RWPE2 (cell line): ENCODE results near the gene CTAG1A.
A peak's percentile ranks its signal among the peaks of the same experiment; 100 is the strongest.

Experiments used
- ATAC-seq: fragments of 200-7000 bp; cut with Tn5 transposase; 3 replicates; pipeline ENCODE4 v1.9.1; 2021; ENCODE audit warnings: low read depth
- DNase-seq: peaks from one replicate; pipeline ENCODE4 v3.0.0-alpha.2; 2020; ENCODE audit warnings: low spot score
- H3K27ac ChIP-seq: fragments of 450-650 bp; 2 replicates; pipeline ENCODE4 v1.5.1; 2017; ENCODE audit warnings: mild to moderate bottlenecking; ENCODE audit not compliant: poor library complexity, severe bottlenecking
- H3K27me3 ChIP-seq: fragments of 250-450 bp; sonication (Bioruptor Pico); 2 replicates; pipeline ENCODE4 v1.5.1; 2021; ENCODE audit warnings: mild to moderate bottlenecking, moderate library complexity; ENCODE audit not compliant: insufficient read depth, poor library complexity, severe bottlenecking
- H3K36me3 ChIP-seq: fragments of 250-450 bp; sonication (Bioruptor Pico); 2 replicates; pipeline ENCODE4 v1.5.1; 2020; ENCODE audit warnings: low read depth, mild to moderate bottlenecking, moderate library complexity
- H3K4me1 ChIP-seq: fragments of 250-450 bp; sonication (Bioruptor Pico); 2 replicates; pipeline ENCODE4 v1.5.1; 2021; ENCODE audit warnings: mild to moderate bottlenecking, moderate library complexity; ENCODE audit not compliant: insufficient read depth, poor library complexity, severe bottlenecking
- H3K4me3 ChIP-seq: fragments of 250-450 bp; sonication (Bioruptor Pico); 2 replicates; pipeline ENCODE4 v1.5.1; 2021; ENCODE audit warnings: mild to moderate bottlenecking, moderate library complexity; ENCODE audit not compliant: severe bottlenecking
- H3K9me3 ChIP-seq: fragments of 250-450 bp; sonication (Bioruptor Pico); 2 replicates; pipeline ENCODE4 v1.5.1; 2021; ENCODE audit warnings: mild to moderate bottlenecking, moderate library complexity; ENCODE audit not compliant: severe bottlenecking
- CTCF ChIP-seq: fragments of 450-650 bp; IDR thresholded peaks from one replicate; pipeline ENCODE4 v1.5.1; 2017; ENCODE audit warnings: mild to moderate bottlenecking, moderate library complexity; ENCODE audit not compliant: poor library complexity, severe bottlenecking

The CTAG1A gene

DNA sequence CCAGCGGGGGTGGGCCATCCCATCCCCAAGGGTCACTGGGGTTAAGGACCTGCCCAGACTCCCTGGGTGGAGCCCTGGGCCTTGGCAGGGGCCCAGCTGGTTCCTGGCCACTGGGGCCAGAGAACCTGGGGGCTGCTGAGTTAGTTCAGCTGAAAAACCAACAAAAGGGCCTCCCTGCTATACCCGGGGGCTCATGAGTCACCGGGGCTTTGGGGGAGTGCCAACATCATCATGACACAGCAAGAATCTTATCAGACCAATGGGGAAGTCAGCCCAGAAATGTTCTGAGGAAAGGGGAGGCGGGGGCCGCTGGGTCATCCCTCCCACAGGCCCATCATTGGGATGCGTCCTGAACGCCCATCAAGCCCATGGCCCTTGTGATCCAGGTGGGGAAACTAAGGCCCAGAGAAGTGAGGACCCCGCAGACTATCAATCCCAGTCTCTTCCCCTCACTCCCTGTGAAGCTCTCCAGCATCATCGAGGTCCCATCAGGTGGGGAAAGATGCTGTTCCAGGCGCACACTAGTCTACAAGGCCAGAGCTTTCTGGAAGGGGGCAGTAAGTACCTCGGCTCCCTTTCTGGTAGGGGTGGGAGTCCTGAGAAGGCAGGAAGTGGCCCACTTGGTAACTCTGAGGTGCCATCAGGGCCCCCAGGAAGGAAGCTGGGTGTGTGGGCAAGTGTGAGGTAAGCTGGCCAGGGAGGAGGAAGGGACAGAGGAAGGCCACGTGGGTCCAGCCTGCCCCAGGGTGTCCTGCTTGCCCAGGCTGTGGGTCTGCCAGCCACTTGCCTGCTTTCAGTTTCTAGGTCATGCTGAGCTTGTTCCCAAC is 42.8 kb upstream of the CTAG1A start:
- Histone ChIP-seq H3K9me3 (no peaks in the 10 kb centered on the region), H3K27ac (peak overlapping the region; percentile 92), H3K27me3 (no peaks in the 10 kb centered on the region), H3K4me1 (peaks cover 21% of the 10 kb centered on the region), H3K4me3 (no peak overlapping the region), H3K36me3 (peaks cover 24% of the 10 kb centered on the region)
- TF ChIP-seq CTCF = no peak
- peak; percentile 55 for ATAC-seq
- no peak for DNase-seq

DNA sequence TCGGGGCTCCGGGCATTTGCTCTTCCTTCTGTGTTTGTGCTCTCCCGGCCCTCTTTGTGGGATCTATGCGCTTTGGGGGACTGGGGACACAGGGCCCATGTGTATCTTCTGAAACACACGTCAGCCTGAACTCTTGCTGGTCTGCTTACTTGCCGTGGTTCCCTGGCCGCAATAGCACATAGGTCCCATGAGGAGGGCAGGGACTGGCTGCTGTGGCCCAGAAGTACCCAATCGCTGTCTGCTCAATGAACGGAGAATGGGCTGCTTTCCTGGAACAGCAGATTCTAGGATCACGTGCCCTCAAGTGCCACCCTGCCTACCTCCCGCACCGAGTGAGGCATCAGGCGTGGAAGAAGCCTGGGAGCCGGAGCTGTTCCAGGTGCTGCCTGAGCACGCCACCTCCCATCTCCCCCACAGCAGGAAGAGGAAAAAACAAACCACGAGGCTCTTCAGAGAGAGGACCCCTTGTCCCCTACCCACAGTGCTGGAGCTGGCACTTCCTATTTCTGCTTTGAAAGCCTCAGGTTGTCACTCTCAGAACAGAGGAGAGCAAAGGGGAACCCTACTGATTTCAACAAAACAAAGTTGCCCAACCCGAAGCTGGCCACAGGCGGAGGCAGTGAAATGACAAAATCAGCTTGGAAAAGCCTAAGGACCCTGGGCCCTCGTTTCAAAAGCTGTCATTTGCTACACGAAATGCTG is 42.1 kb upstream of the CTAG1A start:
- DNase-seq (no peak), ATAC-seq (no peak)
- peak overlapping the region; percentile 92 for H3K27ac ChIP-seq
- no peak for TF ChIP-seq CTCF
- no peak overlapping the region for H3K4me3 ChIP-seq
- no peaks in the 10 kb centered on the region for H3K9me3 ChIP-seq
- peaks cover 21% of the 10 kb centered on the region for H3K4me1 ChIP-seq
- H3K27me3 ChIP-seq = no peaks in the 10 kb centered on the region
- peaks cover 24% of the 10 kb centered on the region for H3K36me3 ChIP-seq

DNA sequence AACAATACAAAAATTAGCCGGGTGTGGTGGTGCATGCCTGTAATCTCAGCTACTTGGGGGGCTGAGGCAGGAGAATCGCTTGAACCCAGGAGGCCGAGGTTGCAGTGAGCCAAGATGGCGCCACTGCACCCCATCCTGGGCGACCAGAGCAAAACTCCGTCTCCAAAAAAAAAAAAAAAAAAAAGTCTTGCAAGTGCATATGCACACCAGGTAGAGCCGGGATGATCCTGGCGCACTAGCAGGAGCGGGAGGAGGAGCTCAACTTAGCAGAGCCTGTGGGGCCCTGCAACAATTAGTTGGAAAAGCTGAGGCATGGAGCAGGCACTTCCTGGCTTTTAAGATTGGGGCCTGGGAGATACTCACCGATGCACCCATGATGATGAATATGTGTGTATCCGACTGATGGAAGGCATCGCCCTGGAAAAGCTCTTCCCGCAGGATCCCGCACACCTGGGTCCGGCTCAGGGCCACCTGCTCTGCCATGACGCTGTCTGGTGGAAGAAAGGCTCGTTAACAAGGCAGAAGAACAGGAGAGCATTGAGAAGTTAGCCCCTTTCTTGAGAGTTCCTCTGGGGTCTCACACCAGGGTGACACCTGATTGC is 39.2 kb upstream of the CTAG1A start:
- H3K27ac ChIP-seq = peak overlapping the region; percentile 88

GRCh38 chrX:154546354-154547244 is 38.3 kb upstream of the CTAG1A start, which contains the start of gene G6PD:
G6PD (minus strand) TSS chrX:154546846; CDS start chrX:154546155, 691 bp downstream.
- Histone ChIP-seq H3K36me3 (peaks cover 18% of the 10 kb centered on the region), H3K9me3 (no peaks in the 10 kb centered on the region), H3K4me3 (peak within 1 kb of the TSS; percentile 87), H3K27me3 (no peaks in the 10 kb centered on the region), H3K27ac (peak within 1 kb of the TSS; percentile 88), H3K4me1 (peaks cover 15% of the 10 kb centered on the region)
- TF ChIP-seq CTCF = no peak
- DNase-seq (no peak), ATAC-seq (peak; percentile 40)

More for the DNA sequence above, 39.2 kb upstream of the CTAG1A start:
- Histone ChIP-seq H3K27me3 (no peaks in the 10 kb centered on the region), H3K9me3 (no peaks in the 10 kb centered on the region), H3K36me3 (peaks cover 19% of the 10 kb centered on the region), H3K4me1 (peaks cover 24% of the 10 kb centered on the region), H3K4me3 (peak overlapping the region; percentile 87)
- TF ChIP-seq CTCF = no peak
- no peak for DNase-seq
- no peak for ATAC-seq
